Dermis blood vessel endothelial cell (primary cell): ENCODE results near the gene SLC35C1. TPM values are rescaled to one million over a fixed set of nuclear protein-coding genes. Genes with fewer than 3 reads are reported as not detected.
"Not testable (repeated sequence)": the region's sequence is repeated elsewhere in the genome, so short reads cannot be mapped to it uniquely, and the experiment has no call there.

Experiments used
- DNase-seq: peaks from one replicate; pipeline ENCODE4 v3.0.0; 2010
- total RNA-seq: library from RNA; depleted of rRNA; stranded (reverse); fragments of >200 nt; gene quantifications from 2 replicates; pipeline ENCODE4 v1.2.3, GENCODE V29; 2014

Gene SLC35C1
- total RNA-seq, 1 donor from 2014 or later, result 4.8 TPM

- DNase-seq, result no peak
These were observed 13.4 kb upstream of the SLC35C1 start for GRCh38 chr11:45791524-45791923.

GRCh38 chr11:45794169-45794568 lies 10.8 kb upstream of the SLC35C1 start:
- no peak for DNase-seq

GRCh38 chr11:45795379-45795778 lies 9.6 kb upstream of the SLC35C1 start:
- no peak for DNase-seq

GRCh38 chr11:45796461-45796861 lies 8.5 kb upstream of the SLC35C1 start:
- no peak for DNase-seq

- DNase-seq, result no peak
These were observed 6.0 kb upstream of the SLC35C1 start for GRCh38 chr11:45798793-45799441.

- no peak for DNase-seq
These were observed 5.4 kb upstream of the SLC35C1 start for GRCh38 chr11:45799562-45799961.

- no peak for DNase-seq
These were observed 4.7 kb upstream of the SLC35C1 start for GRCh38 chr11:45800261-45800660.

- peak; percentile 41 for DNase-seq
These were observed 3.1 kb upstream of the SLC35C1 start for GRCh38 chr11:45801723-45802315.

GRCh38 chr11:45802531-45803317 lies 2.2 kb upstream of the SLC35C1 start:
- no peak for DNase-seq

GRCh38 chr11:45803971-45804760 lies 783 bp upstream of the SLC35C1 start:
- peak; percentile 47 for DNase-seq

- peak; percentile 74 for DNase-seq
These were observed 539 bp downstream of the SLC35C1 start for GRCh38 chr11:45805305-45806071.

GRCh38 chr11:45806072-45806933 lies 1.4 kb downstream of the SLC35C1 start:
- no peak for DNase-seq

- DNase-seq, result no peak
These were observed 2.2 kb downstream of the SLC35C1 start for GRCh38 chr11:45806937-45807791.

GRCh38 chr11:45807792-45808238 lies 2.9 kb downstream of the SLC35C1 start:
- no peak for DNase-seq

GRCh38 chr11:45808427-45808826 lies 3.5 kb downstream of the SLC35C1 start:
- not testable (repeated sequence) for DNase-seq

- DNase-seq, result no peak
These were observed 4.8 kb downstream of the SLC35C1 start for GRCh38 chr11:45809456-45810395.

- no peak for DNase-seq
These were observed 5.6 kb downstream of the SLC35C1 start for GRCh38 chr11:45810431-45811108.

- no peak for DNase-seq
These were observed 6.1 kb downstream of the SLC35C1 start for GRCh38 chr11:45811109-45811435.
